PC-3 (cell line): ENCODE data around the gene P3H2. TPM values are rescaled to one million over a fixed set of nuclear protein-coding genes. Genes with fewer than 3 reads are reported as not detected.

ENCODE experiments used
- ATAC-seq: fragments of 200-7000 bp; cut with Tn5 transposase; 2 replicates; pipeline ENCODE4 v1.9.1; 2020; ENCODE audit warnings: mild to moderate bottlenecking, moderate library complexity
- BruUV-seq: library from RNA; stranded (reverse); fragments of 400-500 nt; replicated peaks from 2 replicates; lab custom pipeline; 2021; lab: Mats Ljungman, UMichigan
- CTCF ChIA-PET: fragments of 300-600 bp; sonication (Branson Sonifier 250); formaldehyde crosslinking; loops from one replicate; lab custom pipeline; 2022; ENCODE audit warnings: antibody characterized with exemption; lab: Charles Lee
- POLR2A ChIA-PET: fragments of 300-600 bp; sonication (Branson Sonifier 250); formaldehyde crosslinking; loops from one replicate; lab custom pipeline; 2022; ENCODE audit warnings: antibody characterized with exemption; ENCODE audit not compliant: unreplicated experiment; lab: Charles Lee
- DNase-seq: peaks from one replicate; pipeline ENCODE4 v3.0.0-alpha.2; 2015
- H2AFZ ChIP-seq: fragments of 300-600 bp; sonication (generic); 2 replicates; pipeline ENCODE4 v1.6.0; 2016; ENCODE audit warnings: antibody characterized with exemption, low read length
- H3F3A ChIP-seq: fragments of 300-600 bp; sonication (generic); one replicate; pipeline ENCODE4 v1.6.0; 2017; ENCODE audit warnings: antibody characterized with exemption, low read length, control low read depth, mild to moderate bottlenecking; ENCODE audit not compliant: unreplicated experiment
- H3K27ac ChIP-seq: fragments of 300-600 bp; sonication (generic); 2 replicates; pipeline ENCODE4 v1.5.1; 2016; ENCODE audit warnings: mild to moderate bottlenecking, low read length
- H3K27me3 ChIP-seq: fragments of 300-600 bp; sonication (generic); 2 replicates; pipeline ENCODE4 v1.6.1; 2016; ENCODE audit warnings: low read length, mixed read lengths
- H3K36me3 ChIP-seq: fragments of 300-600 bp; sonication (generic); 2 replicates; pipeline ENCODE4 v1.6.1; 2016; ENCODE audit warnings: low read depth, mixed run types, low read length, mixed read lengths
- H3K4me1 ChIP-seq: fragments of 300-600 bp; sonication (generic); 2 replicates; pipeline ENCODE4 v1.5.1; 2016; ENCODE audit warnings: low read length; ENCODE audit not compliant: insufficient read depth
- H3K4me2 ChIP-seq: fragments of 300-600 bp; sonication (generic); 2 replicates; pipeline ENCODE4 v1.6.0; 2016; ENCODE audit warnings: low read length
- H3K4me3 ChIP-seq: fragments of 300-600 bp; sonication (generic); 2 replicates; pipeline ENCODE4 v1.5.1; 2016; ENCODE audit warnings: mild to moderate bottlenecking, low read length, mixed read lengths
- H3K79me2 ChIP-seq: fragments of 300-600 bp; sonication (generic); 2 replicates; pipeline ENCODE4 v1.6.1; 2017; ENCODE audit warnings: low read length, mixed read lengths
- H3K9ac ChIP-seq: fragments of 300-600 bp; sonication (generic); 2 replicates; pipeline ENCODE4 v1.6.0; 2016; ENCODE audit warnings: mild to moderate bottlenecking, low read length
- H3K9me2 ChIP-seq: fragments of 300-600 bp; sonication (generic); replicated peaks from 2 replicates; pipeline ENCODE4 v1.6.1; 2016; ENCODE audit warnings: mixed run types, low read length, mixed read lengths
- H3K9me3 ChIP-seq: fragments of 300-600 bp; sonication (generic); 2 replicates; pipeline ENCODE4 v1.6.1; 2016; ENCODE audit warnings: low read length, mixed read lengths
- H4K20me1 ChIP-seq: fragments of 300-600 bp; sonication (generic); 2 replicates; pipeline ENCODE4 v1.6.1; 2016; ENCODE audit warnings: low read length, mixed read lengths
- EZH2 ChIP-seq: fragments of 300-600 bp; sonication (generic); IDR thresholded peaks from one replicate; pipeline ENCODE4 v1.6.1; 2017; ENCODE audit warnings: antibody characterized with exemption, mild to moderate bottlenecking, low read length; ENCODE audit not compliant: unreplicated experiment
- EZH2phosphoT487 ChIP-seq: fragments of 300-600 bp; sonication (generic); IDR thresholded peaks from 2 replicates; pipeline ENCODE4 v1.6.1; 2018; ENCODE audit warnings: mild to moderate bottlenecking, antibody characterized with exemption, low read length, borderline replicate concordance
- intact Hi-C: fragments of 100-400 bp; cut with micrococcal nuclease; formaldehyde crosslinking; loops from 2 replicates; pipeline ENCODE4 v1.9.0; 2023
- total RNA-seq: library from RNA; depleted of rRNA; stranded (reverse); fragments of >200 nt; gene quantifications from 2 replicates; pipeline ENCODE4 v1.2.3, GENCODE V29; 2014
- TF ChIP-seq, protein P1 (sequence below): fragments of 300-600 bp; sonication (generic); conservative IDR thresholded peaks from 2 replicates; pipeline ENCODE4 v1.5.1; 2017; ENCODE audit warnings: antibody characterized with exemption, low read depth, mild to moderate bottlenecking, low read length

Gene P3H2
- total RNA-seq, 1 experiment from 2014 or later: 4.5 TPM

DNA sequence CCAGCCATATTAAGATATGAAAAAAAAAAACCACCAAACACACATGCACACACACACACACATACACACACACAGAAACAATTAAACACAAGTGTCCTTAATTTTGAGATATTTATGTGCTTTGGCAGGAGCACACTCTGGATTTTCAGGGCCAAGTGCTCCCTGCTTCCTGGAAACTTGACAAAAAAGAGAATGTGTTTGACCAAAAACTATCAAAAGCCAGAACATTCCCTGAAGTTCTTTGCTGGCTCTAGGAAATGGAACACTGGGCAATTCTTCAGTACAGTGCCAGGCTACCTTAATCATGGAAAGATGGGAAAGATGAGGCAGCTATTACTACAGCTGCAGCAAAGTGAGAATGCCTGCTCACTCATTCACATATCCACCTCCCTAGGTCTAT is 44.6 kb downstream of the P3H2 start:
- no TSS peak for BruUV-seq
- ChIA-PET CTCF (no interaction called here), POLR2A (no interaction called here)
- Histone ChIP-seq H3K79me2 (no peaks in the 10 kb centered on the region), H3K9me3 (no peaks in the 10 kb centered on the region), H3K27me3 (no peaks in the 10 kb centered on the region), H3K4me3 (peak overlapping the region; percentile 26; the same call in 1 of the 2 replicates), H2AFZ (peak overlapping the region; percentile 18), H3K36me3 (no peaks in the 10 kb centered on the region), H3K4me1 (peaks cover 29% of the 10 kb centered on the region), H3K9me2 (no peaks in the 10 kb centered on the region), H3K9ac (no peak overlapping the region; the same call in 1 of the 2 replicates), H4K20me1 (no peaks in the 10 kb centered on the region), H3K27ac (peak overlapping the region; percentile 68), H3F3A (peaks cover 12% of the 10 kb centered on the region), H3K4me2 (peak overlapping the region; percentile 56)
- intact Hi-C loops: loop anchor here (2.0 kb wide), 1 partner anchor 59 kb away; no protein-coding TSS in a partner anchor
- no peak for DNase-seq
- TF ChIP-seq, protein P1, sequence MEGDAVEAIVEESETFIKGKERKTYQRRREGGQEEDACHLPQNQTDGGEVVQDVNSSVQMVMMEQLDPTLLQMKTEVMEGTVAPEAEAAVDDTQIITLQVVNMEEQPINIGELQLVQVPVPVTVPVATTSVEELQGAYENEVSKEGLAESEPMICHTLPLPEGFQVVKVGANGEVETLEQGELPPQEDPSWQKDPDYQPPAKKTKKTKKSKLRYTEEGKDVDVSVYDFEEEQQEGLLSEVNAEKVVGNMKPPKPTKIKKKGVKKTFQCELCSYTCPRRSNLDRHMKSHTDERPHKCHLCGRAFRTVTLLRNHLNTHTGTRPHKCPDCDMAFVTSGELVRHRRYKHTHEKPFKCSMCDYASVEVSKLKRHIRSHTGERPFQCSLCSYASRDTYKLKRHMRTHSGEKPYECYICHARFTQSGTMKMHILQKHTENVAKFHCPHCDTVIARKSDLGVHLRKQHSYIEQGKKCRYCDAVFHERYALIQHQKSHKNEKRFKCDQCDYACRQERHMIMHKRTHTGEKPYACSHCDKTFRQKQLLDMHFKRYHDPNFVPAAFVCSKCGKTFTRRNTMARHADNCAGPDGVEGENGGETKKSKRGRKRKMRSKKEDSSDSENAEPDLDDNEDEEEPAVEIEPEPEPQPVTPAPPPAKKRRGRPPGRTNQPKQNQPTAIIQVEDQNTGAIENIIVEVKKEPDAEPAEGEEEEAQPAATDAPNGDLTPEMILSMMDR: no peak
- TF ChIP-seq EZH2: no peak
- TF ChIP-seq EZH2phosphoT487: no peak
- no peak for ATAC-seq

DNA sequence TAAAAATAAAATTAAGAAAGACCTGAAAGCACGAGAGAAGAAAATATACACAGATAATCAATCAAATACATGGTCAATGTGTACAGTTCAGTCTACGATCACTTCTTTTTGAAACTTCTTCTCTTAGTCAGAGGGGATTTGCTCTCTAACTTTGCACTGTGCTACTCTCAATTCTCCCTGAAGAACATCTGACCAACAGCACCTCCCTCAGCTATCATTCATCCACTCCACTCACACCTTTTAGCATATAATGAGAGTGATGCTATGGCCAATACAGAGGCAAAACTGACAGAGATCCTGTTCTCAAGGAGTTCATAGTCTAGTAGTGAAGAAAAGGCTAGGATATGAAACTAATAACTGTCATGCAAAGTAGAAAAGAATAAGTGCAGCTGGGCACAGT is 45.9 kb downstream of the P3H2 start:
- DNase-seq (no peak), ATAC-seq (no peak)
- Histone ChIP-seq H3K9me2 (no peaks in the 10 kb centered on the region), H3K27me3 (no peaks in the 10 kb centered on the region), H3K4me3 (no peak overlapping the region), H3K9me3 (no peaks in the 10 kb centered on the region), H3F3A (peaks cover 12% of the 10 kb centered on the region), H3K4me2 (no peak overlapping the region), H3K27ac (no peak overlapping the region), H3K4me1 (peaks cover 38% of the 10 kb centered on the region), H3K36me3 (no peaks in the 10 kb centered on the region), H4K20me1 (no peaks in the 10 kb centered on the region), H2AFZ (no peak overlapping the region), H3K9ac (no peak overlapping the region), H3K79me2 (no peaks in the 10 kb centered on the region)
- BruUV-seq: no TSS peak
- ChIA-PET POLR2A (no interaction called here), CTCF (no interaction called here)
- intact Hi-C loops: no loop called here
- no peak for TF ChIP-seq EZH2phosphoT487
- TF ChIP-seq EZH2: no peak
- TF ChIP-seq, protein P1: no peak

DNA sequence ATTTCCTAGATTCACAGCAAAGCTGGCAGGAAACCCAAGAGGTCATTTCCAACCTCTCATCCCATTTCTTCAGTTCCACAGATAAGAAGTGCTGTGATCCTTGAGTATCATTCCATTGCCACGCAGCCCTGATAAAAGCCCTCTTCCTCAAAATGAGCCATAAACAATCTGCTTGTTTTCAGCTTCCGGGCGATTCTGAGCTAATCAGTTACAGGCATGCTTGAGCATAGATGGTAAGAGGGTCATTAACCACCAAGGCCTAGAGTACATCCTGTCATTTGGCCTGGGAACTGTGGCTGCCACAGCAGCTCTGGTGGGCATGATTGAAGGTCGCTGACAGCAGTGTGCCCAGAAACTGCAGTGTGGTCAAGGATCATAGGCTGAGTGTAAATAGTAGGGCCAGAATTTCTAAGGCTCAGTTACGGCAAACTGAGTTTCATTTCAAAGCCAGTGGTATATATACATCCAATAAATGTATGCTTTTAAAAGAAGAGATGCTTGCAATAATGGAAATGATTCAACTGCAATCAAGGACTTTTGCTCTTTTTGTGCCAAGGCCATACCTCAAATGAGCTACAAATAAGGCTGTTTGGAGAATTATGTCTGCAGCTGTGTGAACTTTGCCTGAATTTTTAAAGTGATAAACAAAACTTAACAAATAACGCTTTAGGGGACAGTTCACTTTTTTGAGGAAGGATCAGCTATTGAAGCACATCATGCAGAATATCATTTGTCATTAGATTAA is 47.3 kb downstream of the P3H2 start:
- intact Hi-C loops: no loop called here
- H3K27ac ChIP-seq: no peak overlapping the region
- no peaks in the 10 kb centered on the region for H3K27me3 ChIP-seq
- DNase-seq: no peak
- H3K9me2 ChIP-seq: 0 out of 2 replicates have a peak, but pooled peaks cover 5% of the 10 kb centered on the region
- H2AFZ ChIP-seq: no peak overlapping the region
- H3K79me2 ChIP-seq: no peaks in the 10 kb centered on the region
- ChIA-PET POLR2A (no interaction called here), CTCF (no interaction called here)
- TF ChIP-seq, protein P1: no peak
- TF ChIP-seq EZH2 (no peak), EZH2phosphoT487 (no peak)
- peaks cover 12% of the 10 kb centered on the region for H3F3A ChIP-seq
- H3K9me3 ChIP-seq: no peaks in the 10 kb centered on the region
- no peaks in the 10 kb centered on the region for H4K20me1 ChIP-seq
- no peak overlapping the region for H3K4me2 ChIP-seq
- BruUV-seq: no TSS peak
- H3K4me1 ChIP-seq: peaks cover 38% of the 10 kb centered on the region
- H3K36me3 ChIP-seq: no peaks in the 10 kb centered on the region
- H3K4me3 ChIP-seq: no peak overlapping the region
- no peak overlapping the region for H3K9ac ChIP-seq
- ATAC-seq: no peak
